HAP-1 (cell line): ENCODE results near the gene SPARC.

Experiments
- DNase-seq, 2 experiments: peaks; one replicate each; pipeline ENCODE4 v3.0.0-alpha.2; 2016 to 2020; ENCODE audit warnings: low spot score in 2 of 2
- H3K27me3 ChIP-seq: fragments of 250-450 bp; sonication (Bioruptor Pico); 2 replicates; pipeline ENCODE4 v1.5.1; 2020; ENCODE audit warnings: low read depth, mild to moderate bottlenecking, moderate library complexity
- H3K36me3 ChIP-seq: fragments of 250-450 bp; sonication (Bioruptor Pico); replicated peaks from 2 replicates; pipeline ENCODE4 v1.5.1; 2020; ENCODE audit warnings: mild to moderate bottlenecking
- H3K4me1 ChIP-seq: fragments of 250-450 bp; sonication (Bioruptor Pico); 2 replicates; pipeline ENCODE4 v1.5.1; 2020; ENCODE audit warnings: mild to moderate bottlenecking
- H3K4me3 ChIP-seq: fragments of 250-450 bp; sonication (Bioruptor Pico); 2 replicates; pipeline ENCODE4 v1.5.1; 2020; ENCODE audit warnings: mild to moderate bottlenecking, moderate library complexity
- H3K9me3 ChIP-seq: fragments of 250-450 bp; sonication (Bioruptor Pico); 2 replicates; pipeline ENCODE4 v1.5.1; 2020; ENCODE audit warnings: mild to moderate bottlenecking, moderate library complexity
- in situ Hi-C: fragments of 300-500 bp; cut with MboI; formaldehyde crosslinking; loops from 3 replicates; pipeline ENCODE4 v1.14.3; 2020; ENCODE audit warnings: low sequenced_read_pairs, inconsistent platforms, mixed read lengths

SPARC gene

GRCh38 chr5:151611127-151611775 lies 75.5 kb downstream of the SPARC start:
- DNase-seq = no peak
- Histone ChIP-seq H3K4me3 (no peak overlapping the region), H3K9me3 (no peaks in the 10 kb centered on the region), H3K4me1 (no peaks in the 10 kb centered on the region), H3K36me3 (no peaks in the 10 kb centered on the region), H3K27me3 (peaks cover 4% of the 10 kb centered on the region; the same call in 1 of the 2 replicates)
- in situ Hi-C loops = no loop called here
